ENCODE data around the gene TLR9.

GRCh38 chr3:52227766-52228165, 2.3 kb upstream of the TLR9 start:
- TF ChIP-seq CTCF (conservative IDR thresholded peaks at IDR 0.05 in 1 of 2, IDR thresholded peaks at IDR 0.05 in 1 of 2; ENCODE audit: low read depth in 1 of 2, low read length in 2 of 2): no peak
- TF ChIP-seq EZH2 (IDR thresholded peaks at IDR 0.05; ENCODE audit: low read length, missing control alignments): no peak

Data from fibroblast of lung (primary cell).